Measurements from ENCODE around the gene PDC. TPM values are rescaled to one million over a fixed set of nuclear protein-coding genes. Genes with fewer than 3 reads are reported as not detected.

The PDC gene
- not detected in 2 replicates for total RNA-seq

DNA sequence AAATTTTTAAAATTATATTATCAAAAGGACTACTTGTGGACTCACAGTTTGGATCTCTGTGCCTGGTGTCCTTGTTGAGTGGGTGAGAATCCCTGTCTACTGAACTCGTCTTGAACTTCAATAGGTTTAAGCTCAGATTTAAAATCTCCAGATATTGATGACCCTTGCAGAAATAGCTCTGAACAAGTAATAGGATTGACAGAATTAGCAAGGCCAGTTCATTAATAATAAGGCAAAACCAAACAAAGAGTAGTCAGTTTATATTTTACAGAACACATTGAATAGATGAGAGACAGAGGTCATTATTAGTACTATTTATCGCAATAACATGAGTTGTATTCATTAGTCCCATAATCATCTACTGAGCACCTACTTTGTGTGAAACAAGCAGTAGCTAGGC, at the start of gene PDC:
PDC (minus strand) TSS at position 101 of the 400 bp plus-strand sequence. CDS start 11,655 bp downstream, outside the sequence.

Other genes starting within 250 kb of the PDC start
- gene PRG4, start 164.8 kb downstream of the PDC start, total RNA-seq, result under 0.01 TPM in 1 of 2 replicates, not detected in the other
- 33.1 and 42.1 TPM in 2 replicates for gene TPR, start 85.9 kb downstream of the PDC start, total RNA-seq
- gene ODR4, start 85.3 kb downstream of the PDC start, total RNA-seq, result 11.2 and 17.2 TPM in 2 replicates
- 0.29 and 0.53 TPM in 2 replicates for gene PTGS2, start 219.3 kb upstream of the PDC start, total RNA-seq

All from myometrial cell (primary cell).